ENCODE results near the gene EPG5.

DNA sequence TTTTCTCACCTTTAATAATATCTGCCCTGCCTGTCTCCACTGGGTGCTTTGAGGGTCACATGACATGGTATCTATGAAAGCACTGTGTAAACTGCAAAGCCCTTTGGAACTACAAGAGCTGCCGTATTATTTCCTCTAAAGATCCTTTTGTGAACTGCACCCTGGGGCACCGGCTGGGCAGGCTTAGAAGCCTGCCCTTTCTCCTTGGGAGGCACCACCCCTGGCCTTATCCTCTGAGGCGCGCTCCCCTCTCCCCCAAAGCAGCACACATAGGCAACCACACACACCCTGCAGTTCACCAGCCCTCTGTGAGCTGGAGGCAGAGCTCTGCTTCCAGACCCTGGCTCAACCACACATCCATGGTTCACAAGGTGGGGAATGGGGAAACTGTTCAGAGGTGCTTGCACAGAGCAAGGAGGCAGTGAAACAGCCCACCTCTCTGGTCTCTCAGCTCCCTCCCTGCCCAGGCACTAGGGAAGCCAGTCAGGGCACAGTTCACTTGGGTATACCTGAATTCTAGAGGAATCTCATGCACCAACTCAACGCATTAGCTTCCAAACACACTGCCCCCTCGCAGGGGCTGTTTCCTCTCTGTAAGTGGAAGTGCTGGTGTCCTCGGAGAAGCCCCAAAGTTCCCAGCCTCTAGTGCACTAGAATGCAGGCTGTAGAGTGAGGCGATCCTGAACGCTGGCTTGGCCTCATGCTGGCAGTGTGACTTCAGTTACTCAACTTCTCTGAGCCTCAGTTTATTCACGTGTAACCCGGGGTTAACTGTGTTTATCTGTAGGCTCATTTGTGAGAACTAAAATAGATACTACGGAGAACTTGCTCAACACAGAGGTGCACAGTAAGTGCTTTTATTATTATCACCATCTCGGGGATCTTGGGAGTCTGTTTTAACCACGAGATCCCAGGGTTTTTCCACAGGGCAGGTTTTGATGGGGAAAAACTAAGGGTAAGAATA is 130.6 kb downstream of the EPG5 start:
- TF ChIP-seq, protein P1, sequence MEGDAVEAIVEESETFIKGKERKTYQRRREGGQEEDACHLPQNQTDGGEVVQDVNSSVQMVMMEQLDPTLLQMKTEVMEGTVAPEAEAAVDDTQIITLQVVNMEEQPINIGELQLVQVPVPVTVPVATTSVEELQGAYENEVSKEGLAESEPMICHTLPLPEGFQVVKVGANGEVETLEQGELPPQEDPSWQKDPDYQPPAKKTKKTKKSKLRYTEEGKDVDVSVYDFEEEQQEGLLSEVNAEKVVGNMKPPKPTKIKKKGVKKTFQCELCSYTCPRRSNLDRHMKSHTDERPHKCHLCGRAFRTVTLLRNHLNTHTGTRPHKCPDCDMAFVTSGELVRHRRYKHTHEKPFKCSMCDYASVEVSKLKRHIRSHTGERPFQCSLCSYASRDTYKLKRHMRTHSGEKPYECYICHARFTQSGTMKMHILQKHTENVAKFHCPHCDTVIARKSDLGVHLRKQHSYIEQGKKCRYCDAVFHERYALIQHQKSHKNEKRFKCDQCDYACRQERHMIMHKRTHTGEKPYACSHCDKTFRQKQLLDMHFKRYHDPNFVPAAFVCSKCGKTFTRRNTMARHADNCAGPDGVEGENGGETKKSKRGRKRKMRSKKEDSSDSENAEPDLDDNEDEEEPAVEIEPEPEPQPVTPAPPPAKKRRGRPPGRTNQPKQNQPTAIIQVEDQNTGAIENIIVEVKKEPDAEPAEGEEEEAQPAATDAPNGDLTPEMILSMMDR (IDR thresholded peaks at IDR 0.05) = no peak
- TF ChIP-seq SP1 (CRISPR knock-in tag; conservative IDR thresholded peaks at IDR 0.05) (no peak), FOXK1 (CRISPR knock-in tag; IDR thresholded peaks at IDR 0.05) (no peak)

Data from WTC11 (cell line).